Fibroblast of peridontal ligament (primary cell): ENCODE measurements around the gene TXNDC12.
"Not testable (repeated sequence)": the region's sequence is repeated elsewhere in the genome, so short reads cannot be mapped to it uniquely, and the experiment has no call there.

ENCODE experiments used
- DNase-seq: peaks from one replicate; pipeline ENCODE4 v3.0.0-alpha.2; 2010; ENCODE audit errors: extremely low read depth

TXNDC12 gene

GRCh38 chr1:52049337-52049736, 5.7 kb downstream of the TXNDC12 start:
- DNase-seq, result not testable (repeated sequence)

- DNase-seq, result not testable (repeated sequence)
Measured at GRCh38 chr1:52045666-52046195, 9.3 kb downstream of the TXNDC12 start.

- DNase-seq, result no peak
Measured at GRCh38 chr1:52045236-52045635, 9.8 kb downstream of the TXNDC12 start.

GRCh38 chr1:52041551-52042185, 13.3 kb downstream of the TXNDC12 start:
- DNase-seq, result no peak

- no peak for DNase-seq
Measured at GRCh38 chr1:52037909-52038308, 17.1 kb downstream of the TXNDC12 start.

GRCh38 chr1:52037402-52037814, 17.6 kb downstream of the TXNDC12 start:
- peak; percentile 24 for DNase-seq

- no peak for DNase-seq
Measured at GRCh38 chr1:52034050-52034384, 21.0 kb downstream of the TXNDC12 start.

- DNase-seq, result peak; percentile 91
Measured at GRCh38 chr1:52033190-52034049, 21.6 kb downstream of the TXNDC12 start, which contains the start of gene KTI12. KTI12 (minus strand) TSS chr1:52033810; CDS start chr1:52033761, 49 bp downstream.

- peak; percentile 69 for DNase-seq
Measured at GRCh38 chr1:52032785-52033131, 22.2 kb downstream of the TXNDC12 start.

- no peak for DNase-seq
Measured at GRCh38 chr1:52032124-52032784, 22.7 kb downstream of the TXNDC12 start.

GRCh38 chr1:52028839-52029238, 26.2 kb downstream of the TXNDC12 start:
- not testable (repeated sequence) for DNase-seq

GRCh38 chr1:52028328-52028727, 26.7 kb downstream of the TXNDC12 start:
- no peak for DNase-seq

- no peak for DNase-seq
Measured at GRCh38 chr1:52026278-52026677, 28.7 kb downstream of the TXNDC12 start.

- no peak for DNase-seq
Measured at GRCh38 chr1:52022133-52022532, 32.9 kb downstream of the TXNDC12 start.

GRCh38 chr1:52008071-52008809, 46.8 kb downstream of the TXNDC12 start:
- DNase-seq, result no peak

GRCh38 chr1:52007215-52008002, 47.6 kb downstream of the TXNDC12 start:
- peak; percentile 68 for DNase-seq

- not testable (repeated sequence) for DNase-seq
Measured at GRCh38 chr1:52006081-52006553, 48.9 kb downstream of the TXNDC12 start.

GRCh38 chr1:52005548-52005947, 49.4 kb downstream of the TXNDC12 start:
- peak; percentile 78 for DNase-seq

- DNase-seq, result no peak
Measured at GRCh38 chr1:52003877-52004276, 51.1 kb downstream of the TXNDC12 start.

GRCh38 chr1:52002038-52002917, 52.7 kb downstream of the TXNDC12 start:
- DNase-seq, result peak; percentile 97
